HepG2 (cell line): Measurements from ENCODE around the gene CATSPERD. TPM values are rescaled to one million over a fixed set of nuclear protein-coding genes. Genes with fewer than 3 reads are reported as not detected.

Experiments used
- ARID2 ChIP-seq: sonication (generic); formaldehyde crosslinking; IDR thresholded peaks from 2 replicates; pipeline ENCODE4 v1.8.1; 2022; ENCODE audit warnings: mild to moderate bottlenecking, missing genetic modification reagents, borderline replicate concordance
- GRHL1 ChIP-seq: sonication (generic); formaldehyde crosslinking; conservative IDR thresholded peaks from 2 replicates; pipeline ENCODE4 v1.8.0; 2022; ENCODE audit warnings: missing genetic modification reagents
- POLR2AphosphoS5 ChIP-seq: IDR thresholded peaks from 2 replicates; pipeline ENCODE4 v1.6.1; 2012; ENCODE audit warnings: low read depth, low read length
- ZBTB4 ChIP-seq: sonication (generic); formaldehyde crosslinking; IDR thresholded peaks from 2 replicates; pipeline ENCODE4 v1.4.0; 2020; ENCODE audit warnings: missing genetic modification reagents, mild to moderate bottlenecking, borderline replicate concordance
- ZNF12 ChIP-seq: sonication (generic); formaldehyde crosslinking; IDR thresholded peaks from 2 replicates; pipeline ENCODE4 v1.5.0; 2020; ENCODE audit warnings: missing genetic modification reagents
- ZNF616 ChIP-seq: sonication (generic); formaldehyde crosslinking; IDR thresholded peaks from 2 replicates; pipeline ENCODE4 v1.5.0; 2020; ENCODE audit warnings: low read depth, mild to moderate bottlenecking, missing genetic modification reagents
- polyA plus RNA-seq, 8 experiments: library from polyadenylated mRNA; depleted of rRNA in 3 of 8; stranded (reverse) in 7 of 8; unstranded in 1 of 8; fragments of >200 nt; fragmentation: Illumina TruSeq in 4 of 8; extraction: Trizol in 4 of 8; gene quantifications; 2 replicates each; pipeline versions ENCODE4 v1.2.1 to v1.2.3, GENCODE V29; 2011 to 2016; ENCODE audit warnings: low read depth in 4 of 8, missing spikeins in 1 of 8, mixed read lengths in 1 of 8; ENCODE audit not compliant: insufficient read depth in 1 of 8
- total RNA-seq, 5 experiments: library from RNA; depleted of rRNA; stranded (reverse); fragments of >200 nt; fragmentation: Illumina TruSeq; extraction: Trizol; gene quantifications; 2 replicates each; pipeline ENCODE4 v1.2.3, GENCODE V29; 2016; ENCODE audit warnings: low read depth in 1 of 5
- TF ChIP-seq, protein P1 (sequence below): sonication (generic); formaldehyde crosslinking; IDR thresholded peaks from 2 replicates; pipeline ENCODE4 v1.4.0; 2020; ENCODE audit warnings: mild to moderate bottlenecking, missing genetic modification reagents, borderline replicate concordance
- TF ChIP-seq, protein P2 (sequence below): IDR thresholded peaks from 2 replicates; pipeline ENCODE4 v1.6.1; 2016; ENCODE audit warnings: control low read depth
- TF ChIP-seq, protein P3 (sequence below): sonication (generic); formaldehyde crosslinking; IDR thresholded peaks from 2 replicates; pipeline ENCODE4 v1.4.0; 2020; ENCODE audit warnings: missing genetic modification reagents; ENCODE audit errors: not compliant biosample characterization
- TF ChIP-seq, protein P4 (sequence below): sonication (generic); formaldehyde crosslinking; IDR thresholded peaks from 2 replicates; pipeline ENCODE4 v1.5.0; 2020; ENCODE audit warnings: mild to moderate bottlenecking, missing genetic modification reagents, borderline replicate concordance

The CATSPERD gene
- total and polyA plus RNA-seq, 2 of the 13 experiments (the other 11 are each of a cell fraction or from before 2014, with no cell fraction given) = 0.04 TPM; not detected in 1

GRCh38 chr19:5690125-5690954 is 30.1 kb upstream of the CATSPERD start, which contains the start of gene RPL36 (continued):
- TF ChIP-seq, protein P1, sequence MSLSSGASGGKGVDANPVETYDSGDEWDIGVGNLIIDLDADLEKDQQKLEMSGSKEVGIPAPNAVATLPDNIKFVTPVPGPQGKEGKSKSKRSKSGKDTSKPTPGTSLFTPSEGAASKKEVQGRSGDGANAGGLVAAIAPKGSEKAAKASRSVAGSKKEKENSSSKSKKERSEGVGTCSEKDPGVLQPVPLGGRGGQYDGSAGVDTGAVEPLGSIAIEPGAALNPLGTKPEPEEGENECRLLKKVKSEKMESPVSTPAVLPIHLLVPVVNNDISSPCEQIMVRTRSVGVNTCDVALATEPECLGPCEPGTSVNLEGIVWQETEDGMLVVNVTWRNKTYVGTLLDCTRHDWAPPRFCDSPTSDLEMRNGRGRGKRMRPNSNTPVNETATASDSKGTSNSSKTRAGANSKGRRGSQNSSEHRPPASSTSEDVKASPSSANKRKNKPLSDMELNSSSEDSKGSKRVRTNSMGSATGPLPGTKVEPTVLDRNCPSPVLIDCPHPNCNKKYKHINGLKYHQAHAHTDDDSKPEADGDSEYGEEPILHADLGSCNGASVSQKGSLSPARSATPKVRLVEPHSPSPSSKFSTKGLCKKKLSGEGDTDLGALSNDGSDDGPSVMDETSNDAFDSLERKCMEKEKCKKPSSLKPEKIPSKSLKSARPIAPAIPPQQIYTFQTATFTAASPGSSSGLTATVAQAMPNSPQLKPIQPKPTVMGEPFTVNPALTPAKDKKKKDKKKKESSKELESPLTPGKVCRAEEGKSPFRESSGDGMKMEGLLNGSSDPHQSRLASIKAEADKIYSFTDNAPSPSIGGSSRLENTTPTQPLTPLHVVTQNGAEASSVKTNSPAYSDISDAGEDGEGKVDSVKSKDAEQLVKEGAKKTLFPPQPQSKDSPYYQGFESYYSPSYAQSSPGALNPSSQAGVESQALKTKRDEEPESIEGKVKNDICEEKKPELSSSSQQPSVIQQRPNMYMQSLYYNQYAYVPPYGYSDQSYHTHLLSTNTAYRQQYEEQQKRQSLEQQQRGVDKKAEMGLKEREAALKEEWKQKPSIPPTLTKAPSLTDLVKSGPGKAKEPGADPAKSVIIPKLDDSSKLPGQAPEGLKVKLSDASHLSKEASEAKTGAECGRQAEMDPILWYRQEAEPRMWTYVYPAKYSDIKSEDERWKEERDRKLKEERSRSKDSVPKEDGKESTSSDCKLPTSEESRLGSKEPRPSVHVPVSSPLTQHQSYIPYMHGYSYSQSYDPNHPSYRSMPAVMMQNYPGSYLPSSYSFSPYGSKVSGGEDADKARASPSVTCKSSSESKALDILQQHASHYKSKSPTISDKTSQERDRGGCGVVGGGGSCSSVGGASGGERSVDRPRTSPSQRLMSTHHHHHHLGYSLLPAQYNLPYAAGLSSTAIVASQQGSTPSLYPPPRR (CRISPR knock-in tag) = peak; percentile 67; the same call in 1 of the 2 replicates
- TF ChIP-seq POLR2AphosphoS5 (peak; percentile 98), ZBTB4 (peak; percentile 79; the same call in 1 of the 2 replicates), ZNF12 (CRISPR knock-in tag) (no peak; the same call in 1 of the 2 replicates), GRHL1 (no peak), ARID2 (CRISPR knock-in tag) (no peak), ZNF616 (CRISPR knock-in tag) (peak; percentile 91)
- TF ChIP-seq, protein P2, sequence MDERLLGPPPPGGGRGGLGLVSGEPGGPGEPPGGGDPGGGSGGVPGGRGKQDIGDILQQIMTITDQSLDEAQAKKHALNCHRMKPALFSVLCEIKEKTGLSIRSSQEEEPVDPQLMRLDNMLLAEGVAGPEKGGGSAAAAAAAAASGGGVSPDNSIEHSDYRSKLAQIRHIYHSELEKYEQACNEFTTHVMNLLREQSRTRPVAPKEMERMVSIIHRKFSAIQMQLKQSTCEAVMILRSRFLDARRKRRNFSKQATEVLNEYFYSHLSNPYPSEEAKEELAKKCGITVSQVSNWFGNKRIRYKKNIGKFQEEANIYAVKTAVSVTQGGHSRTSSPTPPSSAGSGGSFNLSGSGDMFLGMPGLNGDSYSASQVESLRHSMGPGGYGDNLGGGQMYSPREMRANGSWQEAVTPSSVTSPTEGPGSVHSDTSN (CRISPR knock-in tag) = no peak
- TF ChIP-seq, protein P3, sequence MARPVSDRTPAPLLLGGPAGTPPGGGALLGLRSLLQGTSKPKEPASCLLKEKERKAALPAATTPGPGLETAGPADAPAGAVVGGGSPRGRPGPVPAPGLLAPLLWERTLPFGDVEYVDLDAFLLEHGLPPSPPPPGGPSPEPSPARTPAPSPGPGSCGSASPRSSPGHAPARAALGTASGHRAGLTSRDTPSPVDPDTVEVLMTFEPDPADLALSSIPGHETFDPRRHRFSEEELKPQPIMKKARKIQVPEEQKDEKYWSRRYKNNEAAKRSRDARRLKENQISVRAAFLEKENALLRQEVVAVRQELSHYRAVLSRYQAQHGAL (CRISPR knock-in tag) = no peak
- TF ChIP-seq, protein P4, sequence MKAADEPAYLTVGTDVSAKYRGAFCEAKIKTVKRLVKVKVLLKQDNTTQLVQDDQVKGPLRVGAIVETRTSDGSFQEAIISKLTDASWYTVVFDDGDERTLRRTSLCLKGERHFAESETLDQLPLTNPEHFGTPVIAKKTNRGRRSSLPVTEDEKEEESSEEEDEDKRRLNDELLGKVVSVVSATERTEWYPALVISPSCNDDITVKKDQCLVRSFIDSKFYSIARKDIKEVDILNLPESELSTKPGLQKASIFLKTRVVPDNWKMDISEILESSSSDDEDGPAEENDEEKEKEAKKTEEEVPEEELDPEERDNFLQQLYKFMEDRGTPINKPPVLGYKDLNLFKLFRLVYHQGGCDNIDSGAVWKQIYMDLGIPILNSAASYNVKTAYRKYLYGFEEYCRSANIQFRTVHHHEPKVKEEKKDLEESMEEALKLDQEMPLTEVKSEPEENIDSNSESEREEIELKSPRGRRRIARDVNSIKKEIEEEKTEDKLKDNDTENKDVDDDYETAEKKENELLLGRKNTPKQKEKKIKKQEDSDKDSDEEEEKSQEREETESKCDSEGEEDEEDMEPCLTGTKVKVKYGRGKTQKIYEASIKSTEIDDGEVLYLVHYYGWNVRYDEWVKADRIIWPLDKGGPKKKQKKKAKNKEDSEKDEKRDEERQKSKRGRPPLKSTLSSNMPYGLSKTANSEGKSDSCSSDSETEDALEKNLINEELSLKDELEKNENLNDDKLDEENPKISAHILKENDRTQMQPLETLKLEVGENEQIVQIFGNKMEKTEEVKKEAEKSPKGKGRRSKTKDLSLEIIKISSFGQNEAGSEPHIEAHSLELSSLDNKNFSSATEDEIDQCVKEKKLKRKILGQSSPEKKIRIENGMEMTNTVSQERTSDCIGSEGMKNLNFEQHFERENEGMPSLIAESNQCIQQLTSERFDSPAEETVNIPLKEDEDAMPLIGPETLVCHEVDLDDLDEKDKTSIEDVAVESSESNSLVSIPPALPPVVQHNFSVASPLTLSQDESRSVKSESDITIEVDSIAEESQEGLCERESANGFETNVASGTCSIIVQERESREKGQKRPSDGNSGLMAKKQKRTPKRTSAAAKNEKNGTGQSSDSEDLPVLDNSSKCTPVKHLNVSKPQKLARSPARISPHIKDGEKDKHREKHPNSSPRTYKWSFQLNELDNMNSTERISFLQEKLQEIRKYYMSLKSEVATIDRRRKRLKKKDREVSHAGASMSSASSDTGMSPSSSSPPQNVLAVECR (CRISPR knock-in tag) = peak; percentile 93
